Heart left ventricle (tissue), 13 donors: ENCODE measurements around the gene CD300LG.
"Not testable (repeated sequence)": the region's sequence is repeated elsewhere in the genome, so short reads cannot be mapped to it uniquely, and the experiment has no call there.

ENCODE experiments used
- CTCF ChIP-seq, 12 donors: fragments of 200-600 bp; sonication (generic) in 4 of 12; IDR thresholded peaks; one replicate each; pipeline versions ENCODE4 v1.5.0 to v1.8.0; 2018 to 2022; ENCODE audit warnings: antibody characterized with exemption in 12 of 12, mild to moderate bottlenecking in 5 of 12
- POLR2A ChIP-seq, 2 donors: fragments of 450-650 bp; IDR thresholded peaks; one replicate each; pipeline ENCODE4 v1.6.1; 2017; ENCODE audit warnings: antibody characterized with exemption in 2 of 2, mild to moderate bottlenecking in 2 of 2, moderate library complexity in 2 of 2
- donor health status: ischemic (EF 13 %, LVEDD 7.1; RV severe dilation, severe dysfunction).
- donor health status: DM: no; HTN: yes; CAD: no.
- donor health status: DM: no; HTN: no; CAD: no.
- donor health status: ischemic (EF 25% LVEDD 6.9; RV normal size, moderate dysfunction).
- donor health status: ischemic (EF 25% LVEDD 5.7; RV mildly dilated, moderate dysfunction).
- donor health status: ischemic (EF 35%, LVEDD 5.7; RV mildly dilated, moderate dysfunction).
- donor health status: nonischemic (EF 11% LVEDD 7.7; RV severe dilation, severe dysfunction).
- donor health status: DM: yes; HTN: yes; CAD: no.
- donor health status: PGD.
- donor health status: ischemic (EF 29% LVEDD 5.4; RV normal size, mild dysfunction).
- donor health status: nonischemic (EF 23%, LVEDD 6.1; RV moderate dilation, normal function).

GRCh38 chr17:43842091-43842974, 4.6 kb upstream of the CD300LG start:
- TF ChIP-seq CTCF, POLR2A (IDR thresholded peaks at IDR 0.05): not testable (repeated sequence)
